Thoracic aorta endothelial cell (primary cell): ENCODE results near the gene CYP4A11. TPM values are rescaled to one million over a fixed set of nuclear protein-coding genes. Genes with fewer than 3 reads are reported as not detected.

Source experiments
- small RNA-seq: library from RNA; depleted of rRNA; stranded (forward); fragments of <200 nt; gene quantifications from one replicate; pipeline ENCODE3, GENCODE V24; 2012
- total RNA-seq: library from RNA; depleted of rRNA; stranded (reverse); fragments of >200 nt; gene quantifications from 2 replicates; pipeline ENCODE4 v1.2.3, GENCODE V29; 2012

CYP4A11 gene
- not detected in 2 replicates for total RNA-seq

GRCh38 chr1:46941135-46941694 is at the start of gene CYP4A11:
Gene CYP4A11, minus strand, starts transcription at chr1:46941476. Its CDS starts 43 bp downstream, at chr1:46941433.

Small RNA genes within 50 kb of the gene (small RNA-seq; reads per million reads assigned to genes)
- gene CYP4A26P: not detected

Other genes with a start within 250 kb of the CYP4A11 start
- 137 and 145 TPM in 2 replicates for gene EFCAB14, start 222.4 kb downstream of the CYP4A11 start, total RNA-seq
- gene CYP4B1, start 142.4 kb downstream of the CYP4A11 start, total RNA-seq: not detected in 2 replicates
- 2.9 and 4.3 TPM in 2 replicates for gene CYP4X1, start 82.2 kb upstream of the CYP4A11 start, total RNA-seq
- not detected in 2 replicates for gene CYP4Z1, start 125.8 kb upstream of the CYP4A11 start, total RNA-seq
- 0.07 TPM in 1 of 2 replicates, not detected in the other for gene CYP4A22, start 196.0 kb upstream of the CYP4A11 start, total RNA-seq
- gene PDZK1IP1, start 248.6 kb upstream of the CYP4A11 start, total RNA-seq: not detected in 2 replicates